GM19099 (cell line): Measurements from ENCODE around the gene WSCD1.

Source experiments
- POLR2A ChIP-seq: IDR thresholded peaks from 3 replicates; pipeline ENCODE4 v1.6.1; 2011; ENCODE audit warnings: low read depth; ENCODE audit not compliant: insufficient read length; ENCODE audit errors: extremely low read depth

Gene WSCD1

DNA sequence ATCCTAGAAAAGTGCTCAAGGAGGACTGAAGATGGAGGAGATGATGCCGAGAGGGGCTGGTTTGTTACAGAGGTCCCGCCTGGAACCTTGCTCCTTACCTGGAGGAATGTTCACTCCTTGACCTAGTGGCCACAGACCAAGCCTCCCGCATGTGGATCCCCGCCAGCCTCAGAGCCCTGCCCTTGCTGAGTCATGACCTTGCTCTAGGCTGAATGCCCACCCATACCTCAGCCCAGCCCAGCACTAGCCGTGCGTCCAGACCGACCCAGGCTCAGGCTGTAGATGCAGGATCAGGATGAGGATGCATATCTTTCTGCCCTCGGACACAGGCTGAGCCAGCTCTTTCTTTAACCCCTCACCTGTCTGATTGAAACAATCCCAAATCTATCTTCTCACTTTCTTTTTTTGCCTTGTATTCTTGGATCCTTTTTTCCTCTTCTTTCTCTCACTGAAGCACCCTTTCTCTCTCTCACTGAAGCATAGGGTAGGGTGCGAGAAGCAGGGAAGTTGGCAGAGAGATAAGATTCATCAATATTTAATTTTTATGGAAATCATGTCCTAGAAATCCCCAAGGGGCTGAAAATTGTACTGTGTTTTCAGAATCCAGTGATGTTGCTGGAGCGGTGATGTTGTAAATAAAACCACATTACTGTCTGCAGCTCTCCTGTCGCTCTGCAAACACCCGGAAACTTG is 34.9 kb downstream of the WSCD1 start:
- no peak for TF ChIP-seq POLR2A

GRCh38 chr17:6105649-6106007 is 35.4 kb downstream of the WSCD1 start:
- TF ChIP-seq POLR2A: no peak

GRCh38 chr17:6106212-6106611 is 36.0 kb downstream of the WSCD1 start:
- TF ChIP-seq POLR2A: no peak

DNA sequence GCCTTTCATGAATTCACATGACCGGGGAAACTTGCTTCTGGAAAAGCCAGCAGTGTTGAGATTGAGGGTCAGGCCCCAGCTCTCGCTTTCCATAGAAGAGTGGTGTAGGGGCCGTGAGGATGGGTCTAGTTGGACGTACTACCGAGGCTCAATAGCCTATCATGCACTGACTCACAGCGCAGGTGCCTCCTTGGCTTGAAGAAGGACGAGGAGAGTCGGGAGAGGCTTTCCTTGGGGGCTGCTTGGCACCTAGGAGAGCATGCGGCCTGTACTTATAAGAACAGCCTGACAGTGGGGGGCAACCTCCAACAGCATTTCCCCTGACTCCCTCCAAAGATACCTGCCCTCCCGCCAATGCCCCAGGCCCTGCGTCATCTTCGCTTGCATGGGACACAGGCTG is 37.6 kb downstream of the WSCD1 start:
- no peak for TF ChIP-seq POLR2A

GRCh38 chr17:6108382-6108781 is 38.2 kb downstream of the WSCD1 start:
- no peak for TF ChIP-seq POLR2A

DNA sequence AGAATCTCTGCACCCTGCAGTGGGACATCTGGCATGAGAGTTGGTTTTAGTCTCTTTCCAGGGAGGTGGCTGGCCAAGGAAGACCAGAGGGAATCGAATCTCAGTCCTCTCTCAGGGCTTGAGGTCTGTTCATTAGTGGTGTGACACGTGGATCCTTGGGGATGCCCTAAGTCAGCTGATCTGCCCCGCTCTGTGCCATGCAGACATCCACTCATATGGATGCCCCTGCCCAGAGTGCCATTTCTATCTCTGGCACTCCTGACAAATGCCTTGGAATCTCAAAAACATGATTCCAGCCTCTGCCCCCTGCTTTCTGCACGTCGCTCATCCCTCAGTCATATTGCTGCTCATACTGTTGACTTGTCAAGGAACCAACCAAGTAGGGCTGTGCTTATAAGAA is 38.8 kb downstream of the WSCD1 start:
- no peak for TF ChIP-seq POLR2A

DNA sequence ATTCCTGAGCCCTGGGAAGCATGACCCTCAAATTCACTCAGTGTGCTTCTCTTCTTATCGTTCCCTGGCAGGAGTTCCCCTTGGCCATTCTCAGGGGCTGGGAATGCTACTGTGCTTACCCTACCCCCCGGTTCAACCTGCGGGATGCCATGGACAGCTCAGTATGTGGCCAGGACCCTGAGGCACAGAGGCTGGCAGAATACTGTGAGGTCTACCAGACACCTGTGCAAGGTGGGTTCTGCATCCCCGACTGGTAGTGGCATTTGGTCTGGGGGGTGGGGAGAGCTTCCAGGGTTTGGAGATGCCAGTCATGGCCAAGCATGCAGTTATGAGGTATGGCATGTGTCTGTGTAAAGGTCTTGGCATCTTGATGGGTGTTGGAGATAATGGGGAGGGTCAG is 39.4 kb downstream of the WSCD1 start:
- no peak for TF ChIP-seq POLR2A

DNA sequence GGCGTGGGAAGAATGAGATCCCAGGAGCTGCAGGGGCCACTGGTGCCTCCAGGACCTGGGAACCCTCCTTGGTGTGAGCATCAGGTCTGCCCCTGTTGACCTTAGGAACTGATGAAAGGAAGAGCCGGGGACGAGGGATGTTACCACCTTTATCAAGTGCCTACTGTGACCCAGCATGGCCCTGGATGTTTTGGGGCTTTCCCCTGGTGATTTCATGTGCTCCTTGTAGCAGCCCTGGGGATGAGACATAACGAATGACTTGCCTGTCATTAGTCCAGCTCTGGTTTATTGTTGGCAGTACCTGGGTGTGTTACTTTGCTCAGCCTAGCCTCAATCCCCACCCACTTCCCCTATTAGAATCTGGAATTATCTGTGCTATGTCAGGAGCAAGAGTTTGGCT is 39.9 kb downstream of the WSCD1 start:
- TF ChIP-seq POLR2A: no peak

- TF ChIP-seq POLR2A: no peak
Observed at GRCh38 chr17:6110592-6110991, 40.4 kb downstream of the WSCD1 start.

- TF ChIP-seq POLR2A: no peak
Observed at GRCh38 chr17:6120351-6120750, 50.2 kb downstream of the WSCD1 start.

DNA sequence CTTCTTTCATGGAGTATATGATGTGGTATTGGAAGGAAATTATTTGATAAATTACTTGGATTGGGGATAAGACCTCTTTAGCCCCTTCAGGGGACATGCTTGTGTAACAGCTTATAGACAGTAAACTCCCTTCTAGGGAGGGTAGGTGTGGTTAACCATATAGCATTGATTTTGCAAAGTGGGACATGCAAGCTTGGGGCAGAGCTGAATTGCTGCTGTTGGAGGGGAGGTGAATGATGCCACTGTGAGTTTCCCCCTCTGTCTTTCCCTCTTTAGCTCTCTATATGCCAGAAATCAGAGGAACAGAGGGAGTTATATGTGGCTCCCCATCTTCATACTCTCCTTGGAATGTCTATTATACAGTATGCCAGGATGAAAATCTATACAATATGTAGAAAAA is 54.7 kb downstream of the WSCD1 start:
- no peak for TF ChIP-seq POLR2A

DNA sequence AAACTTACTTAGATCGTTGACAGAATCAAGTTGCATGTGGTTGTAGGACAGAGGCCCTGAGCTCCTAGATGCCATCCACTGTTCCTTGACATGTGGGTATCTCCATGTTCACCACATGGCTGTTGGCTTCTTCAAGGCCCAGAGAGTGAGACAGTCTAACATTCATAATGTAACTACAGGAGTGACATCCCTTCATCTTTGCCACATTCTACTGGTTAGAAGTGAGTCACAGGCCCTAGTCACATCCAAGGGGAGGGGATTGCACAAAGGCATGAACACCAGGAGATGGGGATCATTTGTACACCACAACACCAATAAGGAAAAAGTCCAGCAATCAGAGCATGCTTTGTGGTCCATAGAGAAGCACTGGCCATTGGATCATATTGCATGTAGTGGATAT is 56.6 kb downstream of the WSCD1 start:
- no peak for TF ChIP-seq POLR2A

DNA sequence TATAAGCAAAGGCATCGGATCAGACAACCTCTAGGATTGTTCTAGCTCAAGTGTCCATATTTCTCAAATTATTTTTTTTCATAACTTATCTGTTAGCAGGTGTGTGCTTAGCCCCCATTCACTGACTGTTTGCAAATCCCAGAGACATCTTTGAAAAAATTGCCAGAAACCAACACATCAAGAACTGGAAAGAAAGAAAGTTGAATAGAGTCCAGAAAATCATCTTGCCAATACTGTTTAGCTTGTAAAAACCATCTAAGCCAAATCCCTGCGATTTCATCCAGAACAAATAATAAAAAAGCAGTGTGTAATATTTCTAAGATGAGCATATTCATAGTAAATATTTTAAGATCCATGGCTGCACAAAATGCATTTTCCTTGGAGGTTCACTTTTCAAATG is 64.5 kb downstream of the WSCD1 start:
- no peak for TF ChIP-seq POLR2A

DNA sequence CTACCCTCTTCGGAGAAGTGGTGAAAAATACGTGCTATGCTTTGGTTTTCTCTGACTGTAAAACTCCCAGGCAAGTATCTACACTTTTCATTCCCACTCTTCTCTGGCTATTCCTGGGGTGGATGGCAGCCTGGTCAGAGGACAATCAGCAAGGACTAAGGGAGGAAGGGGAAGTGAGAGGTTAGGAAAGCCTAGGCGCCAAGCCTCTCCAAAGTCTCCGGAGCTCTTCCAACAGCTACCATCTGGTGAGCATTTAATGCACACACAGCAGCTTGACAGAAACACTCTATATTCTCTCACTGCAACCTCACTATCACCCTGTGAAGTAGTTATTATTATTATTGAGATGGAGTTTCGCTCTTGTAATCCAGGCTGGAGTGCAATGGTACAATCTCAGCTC is 65.1 kb downstream of the WSCD1 start:
- no peak for TF ChIP-seq POLR2A

DNA sequence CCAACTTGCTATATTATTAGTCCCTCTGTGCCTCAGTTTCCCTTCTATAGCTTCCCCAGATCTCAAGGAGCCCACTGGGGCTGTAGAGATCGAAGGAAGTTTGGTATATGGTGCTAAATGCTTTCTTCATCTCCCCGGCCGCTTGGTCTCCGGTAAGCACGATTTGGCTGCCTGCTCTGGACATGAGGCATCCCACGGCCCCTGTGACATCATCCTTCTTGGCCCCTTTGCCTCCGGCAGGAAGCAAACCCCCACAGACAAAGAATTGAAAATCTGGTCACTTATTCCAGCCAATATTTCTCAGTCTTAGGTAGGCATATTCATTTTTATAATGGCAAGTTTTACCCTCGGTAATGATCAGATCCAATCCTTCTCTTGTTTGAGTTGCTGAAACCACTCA is 65.8 kb downstream of the WSCD1 start:
- no peak for TF ChIP-seq POLR2A

- TF ChIP-seq POLR2A: no peak
Observed at GRCh38 chr17:6137716-6138502, 67.7 kb downstream of the WSCD1 start.
